IPS-15b (cell line): Measurements from ENCODE around the gene IGFBP3.
"Not testable (repeated sequence)": the region's sequence is repeated elsewhere in the genome, so short reads cannot be mapped to it uniquely, and the experiment has no call there.

Experiments used
- H3K27me3 ChIP-seq: one replicate; pipeline ENCODE4 v1.6.1; 2013; ENCODE audit warnings: low read length; ENCODE audit not compliant: control insufficient read depth, insufficient read depth
- H3K36me3 ChIP-seq: one replicate; pipeline ENCODE4 v1.6.1; 2013; ENCODE audit warnings: low read length; ENCODE audit not compliant: control insufficient read depth, insufficient read depth
- H3K4me1 ChIP-seq: one replicate; pipeline ENCODE4 v1.6.1; 2013; ENCODE audit warnings: mild to moderate bottlenecking, low read length; ENCODE audit not compliant: control insufficient read depth, insufficient read depth
- H3K4me3 ChIP-seq: one replicate; pipeline ENCODE4 v1.5.1; 2013; ENCODE audit warnings: low read depth, low read length
- H3K9ac ChIP-seq: one replicate; pipeline ENCODE4 v1.6.1; 2013; ENCODE audit warnings: low read depth, mild to moderate bottlenecking, low read length
- H3K9me3 ChIP-seq: one replicate; pipeline ENCODE4 v1.6.1; 2013; ENCODE audit warnings: mild to moderate bottlenecking, low read length; ENCODE audit not compliant: control insufficient read depth, insufficient read depth

Gene IGFBP3

GRCh38 chr7:45920502-45921380 lies at the start of gene IGFBP3:
Gene IGFBP3 (minus strand): TSS chr7:45921272. CDS start chr7:45921140, 132 bp downstream.
- Histone ChIP-seq H3K36me3 (peaks cover 5% of the 10 kb centered on the region), H3K4me1 (peaks cover 18% of the 10 kb centered on the region), H3K4me3 (peak within 1 kb of the TSS; percentile 66), H3K27me3 (peaks cover 52% of the 10 kb centered on the region), H3K9me3 (no peaks in the 10 kb centered on the region), H3K9ac (no peak within 1 kb of the TSS)

- Histone ChIP-seq H3K27me3 (no peaks in the 10 kb centered on the region), H3K4me3 (no peak overlapping the region), H3K9ac (no peak overlapping the region), H3K9me3 (no peaks in the 10 kb centered on the region), H3K36me3 (no peaks in the 10 kb centered on the region), H3K4me1 (no peaks in the 10 kb centered on the region)
Measured at GRCh38 chr7:45970454-45970853, 49.4 kb upstream of the IGFBP3 start.

- no peak overlapping the region for H3K4me3 ChIP-seq
- H3K9me3 ChIP-seq: no peaks in the 10 kb centered on the region
- H3K4me1 ChIP-seq: no peaks in the 10 kb centered on the region
- H3K27me3 ChIP-seq: no peaks in the 10 kb centered on the region
- no peak overlapping the region for H3K9ac ChIP-seq
- no peaks in the 10 kb centered on the region for H3K36me3 ChIP-seq
Measured at GRCh38 chr7:45969940-45970339, 48.9 kb upstream of the IGFBP3 start.

GRCh38 chr7:45968856-45969541 lies 47.9 kb upstream of the IGFBP3 start:
- Histone ChIP-seq H3K27me3 (no peaks in the 10 kb centered on the region), H3K36me3 (no peaks in the 10 kb centered on the region), H3K9me3 (no peaks in the 10 kb centered on the region), H3K9ac (no peak overlapping the region), H3K4me3 (no peak overlapping the region), H3K4me1 (no peaks in the 10 kb centered on the region)

GRCh38 chr7:45968312-45968711 lies 47.2 kb upstream of the IGFBP3 start:
- Histone ChIP-seq H3K27me3 (no peaks in the 10 kb centered on the region), H3K4me1 (no peaks in the 10 kb centered on the region), H3K4me3 (no peak overlapping the region), H3K9ac (no peak overlapping the region), H3K36me3 (no peaks in the 10 kb centered on the region), H3K9me3 (no peaks in the 10 kb centered on the region)

GRCh38 chr7:45967591-45968157 lies 46.6 kb upstream of the IGFBP3 start:
- Histone ChIP-seq H3K36me3 (no peaks in the 10 kb centered on the region), H3K9me3 (no peaks in the 10 kb centered on the region), H3K4me1 (no peaks in the 10 kb centered on the region), H3K4me3 (no peak overlapping the region), H3K9ac (no peak overlapping the region), H3K27me3 (no peaks in the 10 kb centered on the region)

- Histone ChIP-seq H3K9ac (no peak overlapping the region), H3K27me3 (no peaks in the 10 kb centered on the region), H3K9me3 (no peaks in the 10 kb centered on the region), H3K4me3 (no peak overlapping the region), H3K36me3 (no peaks in the 10 kb centered on the region), H3K4me1 (no peaks in the 10 kb centered on the region)
Measured at GRCh38 chr7:45962861-45963260, 41.8 kb upstream of the IGFBP3 start.

- H3K4me3 ChIP-seq: no peak overlapping the region
- H3K27me3 ChIP-seq: no peaks in the 10 kb centered on the region
Measured at GRCh38 chr7:45957721-45958120, 36.6 kb upstream of the IGFBP3 start.

GRCh38 chr7:45955286-45955685 lies 34.2 kb upstream of the IGFBP3 start:
- no peak overlapping the region for H3K4me3 ChIP-seq
- H3K9ac ChIP-seq: no peak overlapping the region
- peaks cover 4% of the 10 kb centered on the region for H3K9me3 ChIP-seq
- H3K27me3 ChIP-seq: no peaks in the 10 kb centered on the region
- H3K36me3 ChIP-seq: no peaks in the 10 kb centered on the region
- no peaks in the 10 kb centered on the region for H3K4me1 ChIP-seq

More at GRCh38 chr7:45957721-45958120, 36.6 kb upstream of the IGFBP3 start:
- H3K9ac ChIP-seq: no peak overlapping the region
- peaks cover 4% of the 10 kb centered on the region for H3K9me3 ChIP-seq
- H3K4me1 ChIP-seq: no peaks in the 10 kb centered on the region
- H3K36me3 ChIP-seq: no peaks in the 10 kb centered on the region

- not testable (repeated sequence) for H3K4me1 ChIP-seq, H3K36me3 ChIP-seq, H3K4me3 ChIP-seq, H3K27me3 ChIP-seq, H3K9ac ChIP-seq, H3K9me3 ChIP-seq
Measured at GRCh38 chr7:45953055-45953454, 32.0 kb upstream of the IGFBP3 start.

- H3K9me3 ChIP-seq: no peaks in the 10 kb centered on the region
- H3K4me3 ChIP-seq: no peak overlapping the region
- H3K27me3 ChIP-seq: no peaks in the 10 kb centered on the region
- no peaks in the 10 kb centered on the region for H3K4me1 ChIP-seq
- no peaks in the 10 kb centered on the region for H3K36me3 ChIP-seq
- no peak overlapping the region for H3K9ac ChIP-seq
Measured at GRCh38 chr7:45944058-45944457, 23.0 kb upstream of the IGFBP3 start.
